HG03175 (cell line): ENCODE results near the gene PIN4.
A peak's percentile ranks its signal among the peaks of the same experiment; 100 is the strongest.
"Not testable (repeated sequence)": the region's sequence is repeated elsewhere in the genome, so short reads cannot be mapped to it uniquely, and the experiment has no call there.

ENCODE experiments used
- ATAC-seq: cut with Tn5 transposase; IDR thresholded peaks from one replicate; pipeline ENCODE4 v1.9.1; 2021; ENCODE audit warnings: mild to moderate bottlenecking, moderate library complexity; ENCODE audit not compliant: unreplicated experiment

Gene PIN4

DNA sequence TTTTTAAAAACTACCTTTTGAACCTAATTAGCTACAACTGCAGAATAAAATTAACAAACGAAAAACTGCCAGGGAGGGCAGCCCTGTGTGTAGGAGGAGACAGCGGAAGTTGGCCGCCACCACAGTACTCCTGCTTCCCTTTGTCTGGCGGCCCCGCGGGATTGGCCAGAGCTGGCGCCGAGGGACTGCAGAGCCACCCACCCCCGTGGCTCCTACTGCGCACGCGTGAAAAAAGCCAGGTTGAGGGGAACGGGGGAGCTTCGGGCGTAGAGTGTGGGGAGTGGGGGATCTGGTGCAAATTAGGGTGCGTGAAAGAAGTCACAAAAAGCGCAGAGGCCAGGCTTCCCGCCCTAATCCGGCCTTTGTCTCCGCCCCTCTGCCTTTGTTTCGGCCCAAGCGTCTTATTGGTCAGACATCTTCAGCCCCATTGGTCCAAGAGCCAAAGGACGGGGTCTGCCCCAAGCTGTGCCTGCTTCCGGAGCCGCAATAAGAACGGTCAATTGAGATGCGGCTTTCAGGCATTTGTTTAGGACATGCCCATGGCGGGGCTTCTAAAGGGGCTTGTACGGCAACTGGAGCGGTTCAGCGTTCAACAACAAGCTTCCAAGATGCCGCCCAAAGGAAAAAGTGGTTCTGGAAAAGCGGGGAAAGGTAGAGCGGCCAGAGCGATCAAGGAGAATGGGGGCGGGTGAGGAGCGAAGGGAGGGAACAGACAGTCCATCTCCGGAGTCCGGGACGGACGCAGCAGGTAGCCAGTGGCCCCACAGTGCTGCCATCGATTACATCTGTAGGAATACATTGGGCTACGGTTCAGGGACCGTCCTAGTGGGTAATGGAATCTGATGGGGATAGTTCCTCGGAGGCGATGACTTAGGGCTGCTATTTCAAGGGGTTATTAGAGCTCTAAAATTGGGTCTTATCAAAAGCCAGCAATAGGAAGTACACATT is at the start of gene PIN4:
PIN4 (plus strand) TSS at position 580 of the 948 bp plus-strand sequence; CDS start at position 609, 29 bp downstream.
- peak; percentile 97 for ATAC-seq

DNA sequence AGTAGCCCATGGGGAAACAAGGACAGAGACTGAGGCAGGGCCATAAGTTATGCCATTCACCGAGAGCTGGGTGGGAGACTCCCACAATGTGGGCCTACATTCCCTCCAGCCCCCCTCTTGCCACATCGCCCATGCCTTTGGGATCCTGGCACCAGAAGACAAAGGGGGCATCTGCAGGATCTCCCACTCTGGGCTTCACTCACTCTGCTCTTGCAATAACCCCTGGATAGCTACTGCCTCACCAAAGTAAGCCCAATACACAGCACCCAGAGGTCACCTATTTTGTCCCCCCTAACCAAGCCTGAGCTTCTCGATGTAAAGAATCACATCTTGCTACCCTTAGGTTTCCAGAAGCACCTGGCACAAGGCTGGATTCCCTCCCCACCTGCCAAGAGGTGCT is 49.1 kb upstream of the PIN4 start:
- no peak for ATAC-seq

DNA sequence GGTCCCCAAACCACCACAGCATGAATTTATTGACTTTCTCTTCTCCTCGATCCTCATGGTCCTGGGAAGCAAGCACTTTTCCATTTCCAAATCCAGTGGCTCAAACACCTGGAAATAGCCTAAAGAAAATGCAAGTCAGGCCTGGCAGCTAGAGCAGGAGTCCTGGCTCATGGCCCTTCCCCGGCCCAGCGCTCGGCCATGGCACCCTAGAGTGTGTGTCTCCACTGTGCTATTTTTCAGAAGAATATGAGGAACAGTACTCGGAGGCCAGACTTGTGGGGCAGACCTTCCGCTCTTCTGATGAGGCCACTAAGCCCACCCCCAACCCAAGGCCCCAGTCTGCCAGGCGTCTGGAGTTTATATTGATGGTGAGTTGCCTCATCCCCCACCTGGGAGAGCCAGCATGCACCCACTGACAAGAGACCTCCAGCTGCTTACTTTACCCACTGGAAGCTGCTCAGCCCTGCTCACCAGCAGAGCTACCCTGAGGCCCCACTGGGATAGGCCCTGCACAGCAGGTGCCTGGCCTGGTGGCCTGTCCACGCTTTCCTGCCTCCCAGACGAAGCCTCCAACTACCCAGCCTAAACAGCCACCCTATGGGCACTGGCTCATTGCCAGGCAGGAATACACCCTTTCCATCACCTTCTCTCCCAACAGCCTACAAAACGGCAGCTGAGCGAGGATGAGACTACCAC is 47.6 kb upstream of the PIN4 start:
- no peak for ATAC-seq

DNA sequence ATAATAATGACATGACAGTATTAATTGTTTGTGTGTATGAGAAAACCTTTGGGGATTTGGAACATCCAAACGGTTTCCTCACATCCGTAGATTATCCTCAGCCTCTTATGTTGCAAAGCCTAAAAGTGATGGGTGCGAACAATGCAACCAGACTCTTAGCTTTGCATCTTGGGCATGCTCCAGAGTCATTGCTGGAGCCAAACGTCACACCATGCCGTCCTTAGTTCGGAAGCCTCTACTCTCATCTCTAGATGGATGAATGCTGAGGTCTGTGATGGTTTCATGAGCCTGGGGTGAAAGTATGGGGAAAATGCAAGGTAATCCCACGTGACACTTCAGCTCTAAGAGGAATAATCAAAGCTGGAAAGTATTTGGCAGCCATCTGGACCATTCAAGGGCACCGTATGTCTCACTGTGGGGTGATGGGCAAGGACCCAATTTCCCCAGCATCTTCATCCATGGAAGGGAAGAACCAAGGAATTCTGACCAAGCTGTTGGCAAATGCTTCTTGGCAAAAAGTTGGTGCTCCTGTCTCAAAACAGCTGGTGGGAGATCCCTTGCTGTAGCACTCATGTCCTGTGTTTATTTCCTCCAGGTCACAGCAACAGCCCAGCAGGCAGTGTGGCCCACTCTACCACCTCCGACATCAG is 43.6 kb upstream of the PIN4 start:
- no peak for ATAC-seq

DNA sequence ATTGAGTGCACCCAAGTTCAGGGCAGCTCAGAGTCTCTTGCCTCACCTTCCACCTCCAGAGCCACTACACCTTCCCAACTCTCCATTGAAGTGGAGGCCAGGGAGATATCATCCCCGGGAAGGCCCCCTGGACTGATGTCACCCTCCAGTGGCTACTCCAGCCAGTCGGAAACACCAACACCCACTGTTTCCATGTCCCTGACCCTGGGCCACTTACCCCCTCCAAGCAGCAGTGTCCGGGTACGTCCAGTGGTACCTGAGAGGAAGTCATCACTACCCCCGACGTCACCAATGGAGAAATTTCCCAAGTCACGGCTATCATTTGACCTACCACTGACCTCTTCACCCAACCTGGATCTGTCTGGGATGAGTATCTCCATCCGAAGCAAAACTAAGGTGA is 42.0 kb upstream of the PIN4 start:
- ATAC-seq = no peak

DNA sequence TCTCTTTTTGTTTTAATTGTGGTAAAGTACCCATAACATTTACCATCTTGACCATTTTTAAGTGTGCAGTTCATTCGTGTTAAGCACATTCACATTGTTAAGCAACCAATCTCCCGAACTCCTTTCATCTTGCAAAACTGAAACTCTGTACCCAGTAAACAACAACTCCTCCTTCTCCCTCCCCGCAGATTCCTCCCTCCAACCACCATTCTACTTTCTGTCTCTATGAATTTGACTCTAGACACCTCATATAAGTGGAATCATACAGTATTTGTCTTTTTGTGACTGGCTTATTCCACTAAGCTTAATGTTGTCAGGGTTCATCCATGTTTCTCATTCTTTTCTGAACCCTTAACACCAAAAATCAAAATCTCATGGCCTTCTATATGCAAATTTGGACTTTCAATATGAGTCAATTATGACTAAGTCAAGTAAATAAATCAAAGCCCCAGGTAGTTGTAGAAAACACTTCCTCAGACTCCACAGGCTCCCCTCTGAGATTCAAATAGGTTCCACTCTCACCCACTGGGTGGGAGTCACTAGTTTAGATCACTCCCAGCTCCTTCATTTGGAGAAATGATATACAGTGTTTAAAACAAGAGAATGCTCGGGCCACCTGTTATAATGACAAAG is 40.1 kb upstream of the PIN4 start:
- ATAC-seq = peak; percentile 67

DNA sequence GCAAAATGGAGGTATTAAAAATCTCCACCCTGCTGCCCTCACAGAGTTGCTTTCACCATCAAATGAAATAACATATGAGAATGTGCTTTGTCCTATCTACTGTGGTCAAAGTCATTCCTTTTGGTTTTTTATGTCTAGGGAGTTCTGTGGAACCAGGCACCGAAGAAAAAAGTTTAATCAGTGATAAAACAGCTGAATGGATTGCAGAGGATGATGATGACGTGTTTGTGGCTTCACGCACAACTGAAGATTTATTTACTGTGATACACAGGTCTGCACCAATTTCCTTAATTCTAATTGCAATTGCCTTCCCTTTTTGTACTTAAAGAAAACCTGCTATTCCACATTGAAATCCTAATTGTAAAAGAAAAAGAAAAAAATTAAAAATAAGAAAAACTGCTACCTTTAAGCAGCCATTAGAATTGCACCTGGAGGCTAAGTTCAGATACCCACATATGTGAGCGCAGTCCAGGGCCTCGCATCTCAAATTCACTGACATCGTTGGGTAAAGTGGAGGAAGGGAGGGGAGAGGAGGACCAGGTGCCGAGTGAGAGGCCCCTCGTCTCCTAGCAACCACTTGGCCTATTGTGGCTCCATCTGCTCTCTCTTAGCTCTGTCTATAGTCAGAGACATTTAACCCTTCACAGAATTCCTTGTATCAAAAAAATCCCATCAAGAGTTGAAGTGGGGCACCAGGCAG is 39.3 kb upstream of the PIN4 start:
- ATAC-seq = no peak

DNA sequence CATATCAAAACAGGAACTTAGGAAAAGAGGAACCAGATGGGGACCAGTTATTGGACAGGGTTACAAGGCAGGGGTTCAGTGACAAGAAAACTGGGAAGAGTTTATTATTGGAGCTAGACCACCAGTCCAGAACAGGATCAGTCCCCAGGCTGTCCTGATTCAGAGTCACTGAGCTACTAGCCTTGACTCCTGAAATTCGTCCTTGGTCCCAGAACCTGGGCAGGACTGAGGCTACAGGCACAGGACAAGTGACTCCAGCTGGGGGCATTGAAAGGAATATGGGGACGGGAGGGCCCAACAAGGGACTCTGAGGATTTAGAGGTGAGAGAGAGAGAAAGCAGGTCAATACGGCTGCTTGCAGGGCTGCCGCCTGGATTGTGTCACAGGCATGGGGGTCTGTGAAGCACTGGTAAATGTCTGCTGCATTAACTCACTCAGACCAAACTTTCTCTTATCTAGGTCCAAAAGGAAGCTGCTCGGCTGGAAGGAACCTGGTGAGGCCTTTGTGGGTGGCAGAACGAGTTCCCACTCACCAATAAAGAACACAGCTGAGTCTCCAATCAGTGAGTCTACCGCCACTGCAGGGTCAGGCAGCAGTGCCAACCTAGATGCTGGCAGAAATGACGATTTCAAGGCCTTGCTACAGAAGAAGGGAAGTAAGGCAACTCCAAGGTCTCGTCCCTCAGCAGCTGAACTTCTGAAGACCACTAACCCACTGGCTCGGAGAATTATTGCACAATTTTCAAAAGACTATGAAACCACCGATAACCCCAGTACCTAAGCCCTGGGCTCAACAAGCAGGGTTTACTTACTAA is 38.6 kb upstream of the PIN4 start:
- ATAC-seq = no peak

DNA sequence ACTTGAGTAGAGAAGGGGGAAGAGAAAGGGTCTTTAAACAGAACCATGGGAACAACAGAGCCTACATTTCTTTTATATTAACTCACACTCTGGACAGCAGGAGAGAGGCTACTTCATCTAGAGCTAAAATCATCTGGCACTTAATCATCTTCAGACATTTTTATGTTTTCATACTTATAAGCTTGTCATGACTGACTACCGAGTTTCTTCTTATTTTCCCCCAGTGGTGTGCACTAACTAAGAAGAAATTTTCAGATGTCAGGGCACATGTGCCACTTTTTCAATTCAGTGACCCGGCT is 38.0 kb upstream of the PIN4 start:
- no peak for ATAC-seq

DNA sequence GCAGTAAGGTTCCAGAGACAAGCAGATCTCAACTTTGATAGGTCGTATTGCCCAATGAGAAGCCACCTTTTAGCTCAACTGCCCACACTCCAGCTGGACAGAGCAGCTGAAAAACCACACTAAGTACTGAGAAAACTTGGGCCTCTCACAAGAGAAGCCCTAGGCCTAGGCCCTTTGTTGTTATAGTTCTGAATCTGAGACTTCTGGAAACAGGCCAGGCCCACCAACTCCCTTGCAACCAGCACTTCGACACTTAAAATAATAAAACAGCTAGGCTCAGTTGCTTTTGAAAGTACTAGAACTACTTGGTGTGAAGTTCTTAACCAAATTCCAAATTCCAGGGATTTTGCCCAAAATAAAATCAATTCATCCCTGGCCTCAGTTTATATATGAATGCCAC is 36.4 kb upstream of the PIN4 start:
- no peak for ATAC-seq

DNA sequence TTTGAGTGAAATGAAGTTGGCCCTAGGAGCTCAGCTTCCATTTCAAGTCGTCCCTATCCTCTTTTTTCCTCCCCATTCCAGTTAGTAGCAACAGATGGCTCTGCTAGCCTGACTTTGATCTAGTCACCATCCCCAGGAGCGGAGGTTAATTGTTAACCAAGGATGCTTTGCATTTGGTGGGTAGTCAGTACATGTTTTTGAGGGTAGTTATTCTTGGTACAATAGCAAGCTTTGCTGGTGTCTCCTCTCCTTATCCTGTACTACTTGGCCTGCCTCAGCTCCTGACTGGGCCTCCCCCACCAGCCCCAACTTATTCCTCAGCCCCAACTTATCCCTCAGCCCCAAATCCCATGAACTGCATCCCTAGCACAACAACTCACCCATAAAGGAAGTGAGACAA is 35.0 kb upstream of the PIN4 start:
- no peak for ATAC-seq

DNA sequence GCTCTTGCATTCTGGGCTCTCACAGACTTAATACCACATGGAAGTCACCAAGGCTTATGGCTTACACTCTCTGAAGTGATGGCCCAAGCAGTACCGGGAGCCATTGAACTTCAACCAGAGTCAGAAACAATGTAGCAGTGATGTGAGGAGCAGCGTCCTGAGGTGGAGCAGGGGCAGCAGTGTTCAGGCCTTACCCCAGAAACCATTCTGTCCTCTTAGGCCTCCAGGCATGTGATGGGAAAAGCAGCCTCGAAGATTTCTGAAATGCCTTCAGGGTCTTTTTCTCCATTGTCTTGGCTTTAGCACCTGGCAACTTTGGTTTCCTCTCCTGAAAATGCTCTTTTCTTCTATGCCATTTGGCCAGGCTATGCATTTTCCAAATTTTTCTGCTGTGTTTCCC is 22.8 kb upstream of the PIN4 start:
- no peak for ATAC-seq

DNA sequence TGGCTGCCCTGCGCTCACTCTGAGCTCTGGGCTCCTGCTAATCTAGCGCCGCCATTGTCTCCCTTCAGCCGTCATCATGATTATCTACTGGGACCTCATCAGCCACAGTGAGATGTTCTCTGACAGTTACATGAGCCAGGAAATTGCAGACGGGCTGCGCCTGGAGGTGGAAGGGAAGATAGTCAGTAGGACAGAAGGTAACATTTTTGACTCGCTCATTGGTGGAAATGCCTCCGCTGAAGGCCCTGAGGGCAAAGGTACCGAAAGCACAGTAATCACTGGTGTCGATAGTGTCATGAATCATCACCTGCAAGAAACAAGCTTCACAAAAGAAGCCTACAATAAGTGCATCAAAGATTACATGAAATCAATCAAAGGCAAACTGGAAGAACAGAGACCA is 21.8 kb upstream of the PIN4 start:
- ATAC-seq = no peak

DNA sequence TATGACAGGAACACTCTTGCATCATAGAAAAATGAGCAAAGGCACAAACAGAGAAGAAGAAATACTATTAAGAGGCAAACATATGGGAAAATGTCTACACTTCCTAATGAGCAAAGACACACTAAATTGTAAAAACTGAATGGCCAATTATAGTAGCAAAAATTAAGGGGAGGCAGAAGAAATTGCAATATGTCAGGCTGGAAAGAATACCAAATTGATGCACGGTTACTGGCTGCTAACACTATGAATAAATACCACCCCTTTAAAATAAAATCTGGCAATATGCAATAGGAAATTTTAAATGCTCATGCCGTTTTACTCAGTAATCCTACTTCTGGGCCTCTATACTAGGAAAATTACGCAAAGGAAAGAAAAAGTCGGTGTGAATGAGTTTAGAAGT is 16.0 kb upstream of the PIN4 start:
- no peak for ATAC-seq

DNA sequence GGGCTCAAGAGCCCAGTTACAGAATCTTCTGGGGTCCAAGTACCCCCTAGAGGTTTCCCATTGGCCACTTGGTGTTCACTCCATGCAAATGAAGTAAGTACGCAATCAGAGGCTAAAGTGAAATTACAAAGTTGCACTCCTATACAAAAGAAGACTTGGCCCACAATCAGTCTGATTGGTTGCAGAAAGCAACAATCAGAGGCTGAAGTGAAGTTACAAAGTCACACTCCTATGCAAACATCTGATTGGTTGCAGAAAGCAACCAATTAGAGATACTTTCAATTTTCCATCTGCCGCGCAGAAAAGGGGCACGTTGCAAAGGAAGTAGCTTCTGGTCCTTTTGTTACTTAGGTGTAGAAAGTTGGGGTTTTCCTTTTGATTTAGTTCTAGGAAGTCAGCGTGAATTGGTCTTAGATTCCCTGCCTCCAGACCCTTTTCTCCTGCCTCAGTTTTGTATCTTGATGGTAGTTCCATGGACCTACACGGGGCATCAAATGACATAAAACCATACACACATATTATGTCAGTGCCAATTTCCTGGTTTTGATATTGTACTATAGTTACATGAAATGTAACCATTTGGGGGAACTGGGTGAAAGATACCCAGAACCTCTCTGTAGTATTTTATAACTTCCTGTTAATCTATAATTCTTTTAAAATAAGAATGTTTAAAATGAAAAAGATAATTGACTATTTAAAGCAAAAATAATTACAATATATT is 12.4 kb upstream of the PIN4 start:
- no peak for ATAC-seq

DNA sequence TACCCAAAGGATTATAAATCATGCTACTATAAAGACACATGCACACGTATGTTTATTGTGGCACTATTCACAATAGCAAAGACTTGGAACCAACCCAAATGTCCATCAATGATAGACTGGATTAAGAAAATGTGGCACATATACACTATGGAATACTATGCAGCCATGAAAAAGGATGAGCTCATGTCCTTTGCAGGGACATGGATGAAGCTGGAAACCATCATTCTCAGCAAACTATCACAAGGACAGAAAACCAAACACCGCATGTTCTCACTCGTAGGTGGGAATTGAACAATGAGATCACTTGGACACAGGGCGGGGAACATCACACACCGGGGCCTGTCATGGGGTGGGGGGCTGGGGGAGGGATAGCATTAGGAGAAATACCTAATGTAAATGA is 5.3 kb upstream of the PIN4 start:
- ATAC-seq = not testable (repeated sequence)

DNA sequence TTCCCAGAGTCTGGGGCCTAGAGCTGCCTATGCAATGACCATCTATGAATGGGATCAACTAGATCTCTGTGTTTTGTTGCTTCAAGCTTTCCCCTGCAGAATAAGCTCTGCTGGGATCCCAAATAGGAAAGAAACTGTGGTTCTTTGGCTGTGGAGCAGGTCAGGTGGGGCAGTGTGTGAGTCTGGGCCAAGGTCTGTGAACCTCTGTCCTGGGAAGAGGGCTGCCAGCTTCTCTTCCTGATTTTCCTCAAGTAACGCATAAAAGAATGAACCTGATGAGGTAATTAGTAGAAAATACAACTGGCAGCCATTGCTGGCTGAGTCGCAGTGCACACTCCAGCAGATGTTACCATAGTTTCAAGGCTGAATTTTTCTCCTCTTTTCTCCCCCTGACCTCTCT is 4.6 kb upstream of the PIN4 start:
- ATAC-seq = no peak

DNA sequence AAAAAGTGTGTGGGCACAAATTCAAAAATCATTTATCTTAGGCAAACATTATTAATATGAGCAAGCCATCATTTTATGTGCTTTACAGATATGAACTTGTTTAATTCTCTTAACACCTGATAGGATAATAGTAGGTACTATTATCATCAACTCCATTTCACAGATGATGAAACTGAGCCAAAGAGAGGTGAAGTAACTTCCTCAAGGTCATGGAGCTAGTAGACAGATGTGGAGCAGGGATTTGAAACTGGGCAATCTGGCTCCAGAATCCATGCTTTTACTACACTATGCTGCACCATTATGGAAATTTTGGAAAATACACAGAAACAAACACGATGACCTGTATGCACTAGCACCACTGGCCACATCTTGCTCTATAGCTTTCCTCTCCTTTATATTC is 1.0 kb upstream of the PIN4 start:
- ATAC-seq = no peak

DNA sequence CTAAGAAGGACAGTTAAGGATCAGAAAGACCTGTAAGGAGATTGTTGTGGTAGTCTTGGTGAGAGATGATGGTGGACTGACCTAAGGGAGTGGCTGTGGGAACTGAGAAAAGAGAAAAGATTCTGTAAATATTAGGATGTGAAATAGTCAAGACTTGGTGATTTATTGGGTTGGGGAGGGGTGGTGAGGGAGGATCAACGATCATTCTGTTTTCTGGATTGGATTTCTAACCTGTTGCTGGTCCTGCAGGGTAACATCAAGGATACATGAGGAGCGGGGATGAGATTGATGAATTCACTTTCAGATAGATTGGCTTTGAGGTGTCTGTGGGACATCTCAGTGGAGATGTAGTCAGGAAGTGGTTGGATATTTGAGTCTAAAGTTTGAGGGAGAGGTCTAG is 1.4 kb downstream of the PIN4 start:
- no peak for ATAC-seq
